Endothelial cell of umbilical vein (primary cell): ENCODE data around the gene PHACTR2.

Source experiments
- CTCF ChIP-seq, 2 donors: IDR thresholded peaks; 1 replicate in 1 of 2; 2 replicates in 1 of 2; pipeline ENCODE4 v1.5.1; 2011; ENCODE audit warnings: low read length in 2 of 2, mild to moderate bottlenecking in 2 of 2, moderate library complexity in 2 of 2, control low read depth in 1 of 2, inconsistent platforms in 1 of 2, low read depth in 1 of 2; ENCODE audit not compliant: insufficient read depth in 1 of 2; ENCODE audit errors: extremely low read depth in 1 of 2
- JUN ChIP-seq: IDR thresholded peaks from 2 replicates; pipeline ENCODE4 v1.6.1; 2011; ENCODE audit warnings: borderline replicate concordance, low read depth; ENCODE audit not compliant: insufficient read length, insufficient read depth
- POLR2A ChIP-seq: IDR thresholded peaks from 2 replicates; pipeline ENCODE4 v1.6.1; 2012; ENCODE audit warnings: low read depth, mild to moderate bottlenecking, control low read depth, low read length
- POLR2AphosphoS5 ChIP-seq: IDR thresholded peaks from 2 replicates; pipeline ENCODE4 v1.6.1; 2012; ENCODE audit warnings: low read depth, mild to moderate bottlenecking, control low read depth, low read length, moderate library complexity; ENCODE audit not compliant: insufficient read depth

GRCh38 chr6:143647732-143648131 lies 30.0 kb upstream of the PHACTR2 start:
- TF ChIP-seq POLR2AphosphoS5, result no peak
- TF ChIP-seq CTCF (IDR thresholded peaks at IDR 0.05; ENCODE audit: extremely low read depth in 1 of 2, insufficient read depth in 1 of 2, low read depth in 1 of 2, low read length in 2 of 2), result no peak
- no peak for TF ChIP-seq POLR2A
- TF ChIP-seq JUN, result no peak
